CMK (cell line): ENCODE measurements around the gene TENM4.
A peak's percentile ranks its signal among the peaks of the same experiment; 100 is the strongest.
"Not testable (repeated sequence)": the region's sequence is repeated elsewhere in the genome, so short reads cannot be mapped to it uniquely, and the experiment has no call there.

Source experiments
- DNase-seq: peaks from one replicate; pipeline ENCODE4 v3.0.0-alpha.2; 2010; ENCODE audit warnings: low read depth

Gene TENM4

DNA sequence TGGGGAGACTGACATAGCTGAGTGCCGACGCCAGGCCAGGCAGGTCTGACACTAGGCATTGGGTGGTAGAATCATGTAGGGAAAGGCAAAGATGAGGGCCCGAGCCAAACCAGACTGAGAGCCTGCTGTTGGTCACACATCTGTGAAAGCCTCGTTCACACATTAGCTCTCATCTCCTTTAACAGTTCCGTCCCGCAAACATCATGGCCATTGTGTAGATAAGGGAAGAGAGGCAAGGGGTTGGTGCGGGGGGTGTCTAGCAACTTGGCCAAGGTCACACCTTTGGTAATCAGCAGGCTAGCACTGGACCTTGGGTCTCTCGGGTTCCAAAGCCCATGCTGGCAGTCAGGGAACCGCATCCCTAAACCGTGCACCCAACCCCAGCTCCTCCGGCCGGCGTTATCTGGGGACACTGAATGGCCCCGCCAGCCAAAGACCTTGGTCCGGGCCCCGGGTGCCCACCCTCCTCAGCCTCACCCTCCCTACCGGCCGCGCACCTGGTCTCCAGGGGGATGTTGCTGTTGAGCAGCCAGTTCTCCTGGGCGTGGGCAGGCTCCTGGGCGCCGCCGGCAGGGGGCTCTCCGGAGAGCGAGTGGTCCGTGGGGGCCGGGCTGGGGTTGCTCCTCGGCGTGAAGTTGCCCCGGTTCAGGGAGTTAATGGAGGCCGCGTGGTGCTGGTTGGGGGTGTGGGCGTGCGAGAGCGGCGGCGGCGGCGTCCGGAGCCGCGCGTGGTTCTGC, 537.9 kb downstream of the TENM4 start:
- DNase-seq: no peak

DNA sequence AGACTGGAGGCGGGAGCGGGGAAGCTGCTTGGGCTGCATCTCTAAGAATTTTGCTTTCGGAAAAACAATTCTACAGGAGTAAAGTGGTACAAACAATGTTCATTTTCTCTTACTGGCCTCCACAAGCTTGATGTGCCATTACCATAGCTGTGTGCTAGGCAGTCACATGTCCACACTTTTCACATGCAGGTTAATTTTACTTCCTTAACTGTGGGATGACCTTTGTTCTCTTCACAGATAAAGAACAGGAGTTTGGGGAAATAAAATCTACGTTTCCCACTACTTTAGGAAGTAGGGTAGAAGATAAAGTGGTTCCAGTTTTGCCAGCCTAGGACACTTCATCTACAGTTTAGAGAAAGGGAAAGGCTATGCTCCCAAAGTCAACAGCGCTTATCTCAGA, 539.0 kb downstream of the TENM4 start:
- DNase-seq: no peak

DNA sequence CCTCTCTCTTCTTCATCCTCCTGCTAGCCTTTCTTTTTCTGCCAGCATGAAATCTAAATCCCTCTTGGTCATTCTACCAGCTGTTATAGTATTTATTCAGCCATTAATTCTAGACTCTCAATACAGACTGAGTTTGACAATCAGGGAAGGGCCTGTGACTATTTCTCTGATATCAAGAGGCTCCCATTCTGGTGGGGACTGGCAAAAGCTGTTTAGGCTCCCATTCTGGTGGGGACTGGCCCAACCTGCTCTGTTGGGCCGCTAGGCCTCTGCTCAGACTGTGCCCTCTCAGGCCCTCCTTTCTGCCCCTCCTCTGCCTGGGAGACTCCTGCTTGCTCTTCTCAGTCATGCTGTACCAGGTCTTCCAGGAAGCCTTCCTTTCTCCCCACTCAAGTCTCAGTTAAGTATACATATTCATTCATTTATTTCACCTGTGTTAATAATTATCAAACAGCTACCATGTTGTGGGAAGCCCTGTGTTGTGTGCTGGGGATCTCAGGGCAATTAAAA, 542.5 kb downstream of the TENM4 start:
- no peak for DNase-seq

DNA sequence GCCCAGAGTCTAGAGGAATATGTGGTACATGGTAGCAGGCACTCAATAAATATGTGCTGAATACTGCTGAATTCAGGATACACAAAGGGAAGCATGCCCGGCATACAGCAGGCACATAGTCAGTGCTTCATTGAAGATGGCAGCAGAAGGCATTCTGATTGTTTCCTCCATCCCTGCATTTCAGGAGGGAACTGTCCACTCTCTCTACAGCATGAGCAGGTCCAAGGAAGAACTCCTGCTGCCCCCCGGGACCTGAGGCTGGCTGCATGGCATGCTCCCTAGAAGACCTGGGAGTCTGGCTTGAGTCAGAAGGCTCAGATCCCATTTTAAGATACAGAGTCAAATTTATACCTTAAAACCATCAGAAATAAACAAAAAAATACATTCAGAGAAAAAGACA, 546.8 kb downstream of the TENM4 start:
- no peak for DNase-seq

DNA sequence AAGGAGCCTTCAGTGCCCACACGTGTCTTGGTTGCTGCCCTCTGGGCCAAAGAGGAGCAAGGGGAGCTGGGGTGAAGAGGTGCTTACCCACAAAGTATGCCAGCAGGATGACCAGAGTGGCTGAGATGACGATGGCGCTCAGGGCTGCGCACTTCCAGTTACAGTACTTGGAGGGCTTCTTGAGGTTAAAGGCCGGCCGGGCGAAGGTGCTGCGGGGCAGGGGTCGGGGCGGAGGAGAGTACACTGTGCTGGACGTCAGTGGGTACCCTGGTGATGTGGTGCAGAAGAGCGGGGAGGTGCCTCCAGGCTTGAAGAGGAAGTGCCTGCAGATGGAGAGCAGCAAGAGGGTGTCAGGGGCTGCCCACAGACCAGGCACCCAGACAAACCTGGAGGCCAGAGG, 551.1 kb downstream of the TENM4 start:
- DNase-seq: no peak

DNA sequence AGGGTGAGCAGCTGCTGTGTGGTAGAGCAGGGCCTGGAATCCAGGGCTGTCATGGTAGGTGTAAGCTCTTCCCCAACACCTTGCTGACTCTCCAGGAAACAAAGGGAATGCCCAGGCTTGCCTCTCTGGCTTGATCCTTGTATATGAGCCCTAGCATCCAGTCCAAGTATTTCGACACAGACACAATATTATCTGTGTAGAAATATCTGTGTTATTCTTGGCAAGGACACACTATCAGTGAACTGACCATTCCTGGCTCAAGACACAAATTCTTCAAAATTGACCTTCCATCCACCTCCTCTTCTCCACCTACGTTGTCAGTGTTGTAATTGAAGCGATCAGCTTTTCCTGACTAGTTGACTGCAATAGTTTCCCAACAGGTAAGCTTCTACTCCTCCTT, 554.2 kb downstream of the TENM4 start:
- no peak for DNase-seq

DNA sequence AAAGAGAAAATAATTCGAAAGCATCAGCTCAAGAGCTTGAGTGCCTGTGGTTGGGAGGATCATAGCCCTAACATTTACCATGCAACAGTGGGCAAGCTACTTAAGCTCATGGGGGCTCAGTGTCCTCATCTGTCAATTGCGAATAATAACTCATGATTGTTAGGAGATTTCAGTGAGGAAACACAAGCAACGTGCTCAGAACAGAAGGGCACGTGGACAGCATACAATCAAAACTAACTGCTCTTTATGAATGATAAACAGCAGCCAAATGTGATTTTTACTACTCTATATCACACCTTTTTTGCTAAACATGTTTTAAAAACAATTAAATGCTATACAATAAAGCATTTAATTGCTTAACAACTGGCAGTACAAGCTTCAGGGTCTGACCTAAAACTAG, 556.1 kb downstream of the TENM4 start:
- DNase-seq: no peak

DNA sequence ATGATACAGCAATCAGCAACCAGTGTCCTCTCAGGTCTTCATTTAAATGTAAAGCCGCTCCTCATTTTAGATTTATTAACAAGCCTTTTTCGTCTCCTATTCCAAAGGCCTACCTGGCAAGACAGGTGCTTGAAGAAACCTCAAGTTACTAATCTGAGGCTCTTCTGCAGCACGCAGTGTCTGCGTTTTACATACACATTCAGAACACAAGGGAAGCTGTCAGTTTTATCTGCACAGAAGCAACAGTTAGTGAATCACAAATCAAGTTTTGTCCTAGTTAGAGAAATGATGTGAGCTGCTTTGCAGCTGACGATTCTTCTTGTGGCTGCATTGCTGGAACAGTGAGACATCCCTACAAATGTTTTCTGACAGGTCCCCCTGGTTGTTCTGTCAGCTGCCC, 557.3 kb downstream of the TENM4 start:
- no peak for DNase-seq

DNA sequence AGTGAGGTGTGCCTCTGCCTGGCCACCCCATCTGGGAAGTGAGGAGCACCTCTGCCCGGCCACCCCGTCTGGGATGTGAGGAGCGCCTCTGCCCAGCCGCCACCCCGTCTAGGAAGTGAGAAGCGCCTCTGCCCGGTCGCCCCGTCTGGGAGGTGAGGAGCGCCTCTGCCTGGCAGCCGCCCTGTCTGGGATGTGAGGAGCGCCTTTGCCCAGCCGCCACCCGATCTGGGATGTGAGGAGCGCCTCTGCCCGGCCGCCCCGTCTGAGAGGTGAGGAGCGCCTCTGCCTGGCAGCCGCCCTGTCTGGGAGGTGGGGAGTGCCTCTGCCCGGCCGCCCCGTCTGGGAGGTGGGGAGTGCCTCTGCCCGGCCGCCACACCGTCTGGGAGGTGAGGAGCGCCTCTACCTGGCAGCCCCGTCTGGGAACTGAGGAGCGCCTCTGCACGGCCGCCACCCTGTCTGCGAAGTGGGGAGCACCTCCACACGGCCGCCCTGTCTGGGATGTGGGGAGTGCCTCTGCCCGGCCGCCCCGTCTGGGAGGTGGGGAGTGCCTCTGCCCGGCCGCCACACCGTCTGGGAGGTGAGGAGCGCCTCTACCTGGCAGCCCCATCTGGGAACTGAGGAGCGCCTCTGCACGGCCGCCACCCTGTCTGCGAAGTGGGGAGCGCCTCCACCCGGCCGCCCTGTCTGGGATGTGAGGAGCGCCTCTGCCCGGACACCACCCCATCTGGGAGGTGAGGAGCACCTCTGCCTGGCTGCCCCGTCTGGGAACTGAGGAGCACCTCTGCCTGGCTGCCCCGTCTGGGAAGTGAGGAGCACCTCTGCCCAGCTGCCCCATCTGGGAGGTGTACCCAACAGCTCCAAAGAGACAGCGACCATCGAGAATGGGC, 561.5 kb downstream of the TENM4 start:
- not testable (repeated sequence) for DNase-seq

DNA sequence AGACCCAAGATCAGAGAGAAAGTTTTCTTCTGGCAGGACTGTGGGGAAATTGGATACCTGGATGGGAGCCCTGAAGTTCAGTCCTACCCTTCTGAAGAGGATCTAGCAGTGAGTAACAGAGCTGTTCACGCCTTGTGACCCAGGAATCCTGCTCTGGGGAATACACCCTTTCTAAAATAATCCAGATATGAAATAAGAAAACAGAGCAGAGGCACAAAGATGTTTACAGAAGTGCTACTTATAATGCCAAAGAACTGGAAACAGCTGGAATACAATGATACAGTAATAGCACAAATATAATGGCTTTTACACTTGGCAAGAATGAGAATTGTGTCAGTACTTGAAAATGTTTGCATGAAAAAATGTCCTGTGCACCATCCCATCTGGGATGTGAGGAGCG, 562.2 kb downstream of the TENM4 start:
- no peak for DNase-seq

DNA sequence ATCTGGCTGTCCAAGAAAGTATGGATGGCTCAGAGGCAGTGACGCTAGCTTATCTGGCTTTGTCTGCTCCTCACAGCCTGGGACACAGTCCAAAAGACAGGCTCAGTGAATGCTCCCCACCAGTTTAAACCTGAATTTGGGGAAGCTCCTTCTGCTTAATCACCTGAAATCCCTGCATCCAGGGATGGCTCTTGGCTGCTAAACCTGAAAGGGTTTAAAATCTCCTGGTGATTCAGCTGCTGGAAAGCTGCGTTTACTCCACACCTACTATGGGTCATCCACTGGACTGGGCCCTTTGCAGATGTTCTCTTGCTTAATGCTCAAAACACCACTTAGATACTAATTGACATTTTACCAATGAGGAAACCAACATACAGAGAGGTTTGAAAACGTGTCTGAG, 564.2 kb downstream of the TENM4 start:
- no peak for DNase-seq

DNA sequence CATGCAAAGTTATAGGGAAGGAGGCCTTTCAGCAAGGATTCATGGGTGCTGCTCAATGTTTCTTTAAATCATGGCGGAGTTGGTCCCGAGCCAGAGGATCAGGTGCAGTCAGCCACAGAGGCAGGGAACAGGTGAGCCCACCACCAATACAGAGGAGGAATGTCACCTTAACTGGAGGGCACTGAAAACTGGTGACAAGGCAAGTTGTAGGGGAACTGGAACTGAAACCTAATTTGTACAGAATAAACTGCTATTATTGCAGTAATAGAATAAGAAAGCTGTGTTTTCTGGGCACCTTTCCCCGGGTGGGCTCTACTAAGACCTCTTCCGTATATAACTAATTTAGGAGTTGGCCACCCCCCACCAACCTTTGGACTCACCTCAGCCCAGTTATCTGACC, 570.2 kb downstream of the TENM4 start:
- DNase-seq: no peak

DNA sequence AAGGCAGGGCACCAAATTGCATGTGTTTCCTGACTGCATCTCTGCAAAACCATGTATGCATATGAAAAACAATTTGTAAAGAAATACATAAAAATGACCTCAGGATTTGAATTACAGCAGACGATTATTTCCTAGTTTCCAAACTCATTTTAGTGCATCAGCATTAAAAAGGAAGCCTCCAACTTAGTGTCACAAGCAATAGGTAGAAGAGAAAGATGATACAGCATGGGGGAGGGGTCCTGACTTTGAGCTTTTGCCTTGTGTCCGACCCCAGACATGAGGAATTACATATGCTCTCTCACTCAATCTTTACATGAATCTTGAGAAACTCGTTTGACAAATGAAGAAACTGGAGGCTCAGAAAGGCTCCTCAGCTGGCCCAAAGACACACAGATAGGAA, 571.5 kb downstream of the TENM4 start:
- DNase-seq: no peak

DNA sequence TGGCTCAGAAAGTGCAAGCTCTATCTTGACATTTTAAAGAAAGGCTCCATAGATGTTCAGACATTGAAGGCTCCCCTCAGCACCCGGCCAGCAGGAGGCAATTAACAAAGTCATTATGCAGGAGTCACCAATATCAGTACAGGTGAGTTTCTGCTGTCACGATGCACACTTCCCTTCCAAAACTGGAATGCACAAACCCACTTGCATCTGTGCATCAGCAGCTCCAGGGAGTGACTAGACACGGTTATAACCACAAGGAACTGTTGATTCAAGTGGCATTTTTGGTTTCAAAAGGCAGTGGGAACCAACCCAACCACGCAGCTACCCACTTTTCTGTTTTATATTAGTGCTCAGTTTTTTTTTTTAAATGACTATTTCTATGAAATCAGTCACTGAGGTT, 572.3 kb downstream of the TENM4 start:
- no peak for DNase-seq

DNA sequence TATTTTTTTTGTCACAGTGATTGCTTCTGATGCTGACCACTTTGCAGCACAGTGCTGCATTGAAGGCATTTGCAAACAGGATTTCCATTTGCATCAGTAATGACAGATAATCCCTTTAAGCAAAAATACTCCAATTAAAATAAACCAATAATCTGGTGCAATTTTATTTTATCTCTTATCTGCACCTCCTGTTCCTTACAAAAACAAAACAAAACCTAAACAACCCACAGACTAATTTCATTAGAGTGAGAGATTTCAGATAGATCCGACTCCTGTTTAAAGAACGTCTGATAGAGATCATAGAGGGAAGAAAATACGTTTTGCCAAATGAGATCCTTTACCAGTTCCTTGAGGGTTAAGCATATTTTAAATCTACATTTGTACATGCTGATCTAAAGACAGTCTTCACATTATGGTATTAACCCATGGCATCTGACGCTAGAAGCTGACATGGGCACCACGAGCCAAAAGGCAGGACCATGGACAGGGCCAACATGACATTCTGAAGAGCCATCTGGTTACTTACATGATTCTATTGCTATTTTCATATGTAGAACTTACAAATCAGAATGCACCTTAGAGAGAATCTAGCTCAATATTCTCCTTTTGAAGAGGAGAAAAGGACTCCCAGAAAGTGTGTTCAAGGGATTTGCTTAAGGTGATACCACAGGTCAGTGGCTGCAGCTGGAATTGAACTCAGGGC, 580.0 kb downstream of the TENM4 start:
- peak; percentile 2 for DNase-seq

DNA sequence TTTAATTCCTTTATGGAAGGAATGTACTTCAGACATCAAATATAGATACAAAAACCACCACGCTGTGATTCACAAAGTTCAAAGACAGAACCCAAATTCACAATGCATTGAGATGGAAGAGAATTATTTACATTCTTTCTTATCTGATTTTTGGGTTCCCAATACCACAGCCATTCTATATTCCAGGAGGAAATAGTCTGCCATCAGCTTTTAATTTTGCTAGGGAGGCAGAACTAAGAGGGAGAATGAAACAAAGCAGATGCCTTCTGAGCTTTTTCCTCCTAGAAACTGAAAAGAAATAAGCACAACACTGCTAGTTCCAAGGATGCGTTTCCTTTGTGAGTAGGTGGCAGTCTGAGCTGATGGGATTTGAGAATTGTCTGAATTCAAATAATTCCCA, 583.1 kb downstream of the TENM4 start:
- DNase-seq: no peak

DNA sequence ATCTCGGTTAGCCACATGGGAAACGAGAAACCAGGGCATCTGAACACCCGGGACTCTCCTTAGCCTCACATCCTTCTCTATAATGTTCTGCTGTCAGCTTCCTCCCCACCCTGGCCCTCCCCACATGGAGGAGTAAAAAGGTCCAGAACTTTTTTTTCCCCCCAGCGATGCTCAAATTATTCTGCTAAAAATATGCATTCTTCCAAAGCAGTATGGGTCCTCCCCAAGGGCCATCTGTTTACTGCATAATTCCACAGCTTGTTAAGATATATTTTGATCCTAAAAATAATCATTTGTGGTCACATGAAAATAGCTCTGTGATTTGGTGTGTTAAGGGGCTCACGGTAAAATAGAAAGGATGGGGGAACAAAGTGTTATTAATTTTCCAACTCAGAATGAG, 584.6 kb downstream of the TENM4 start:
- no peak for DNase-seq

DNA sequence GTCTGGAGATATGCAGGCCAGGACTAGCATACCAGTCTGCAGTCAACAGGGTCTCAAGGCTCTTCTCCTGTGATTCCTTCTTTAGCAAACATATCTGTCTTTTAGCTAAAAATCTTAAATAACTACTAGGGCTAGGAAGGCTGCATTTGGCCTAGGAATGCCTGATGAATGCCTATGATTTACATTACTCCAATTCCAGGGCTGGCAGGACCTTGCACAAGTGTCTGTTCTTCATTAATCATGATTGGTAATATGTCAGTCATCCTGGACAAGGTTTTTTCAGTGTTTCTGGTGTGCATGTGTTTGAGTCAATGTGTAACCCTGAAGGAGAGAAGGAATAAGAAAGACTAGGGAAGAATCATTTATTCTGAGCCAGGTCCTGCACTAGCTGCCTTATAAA, 585.7 kb downstream of the TENM4 start:
- no peak for DNase-seq

DNA sequence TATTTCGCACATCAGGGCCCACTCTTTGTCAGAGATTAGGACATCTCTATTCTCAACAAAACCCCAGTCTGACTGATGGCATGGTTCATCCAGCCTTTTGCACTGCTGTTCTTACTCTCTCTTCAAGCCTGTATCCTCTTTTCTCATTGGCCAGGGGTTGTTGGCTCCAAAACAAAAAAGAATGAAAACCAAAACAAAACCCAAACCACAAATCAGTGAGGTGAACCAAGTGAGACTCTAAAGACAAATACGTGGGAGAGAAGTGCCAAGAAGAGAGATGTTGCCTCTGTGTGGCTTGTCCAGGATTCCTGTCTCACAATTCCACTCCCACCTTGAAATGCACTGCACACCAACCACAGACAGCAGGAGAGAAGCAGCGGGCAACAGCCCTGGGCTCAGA, 587.3 kb downstream of the TENM4 start:
- no peak for DNase-seq

DNA sequence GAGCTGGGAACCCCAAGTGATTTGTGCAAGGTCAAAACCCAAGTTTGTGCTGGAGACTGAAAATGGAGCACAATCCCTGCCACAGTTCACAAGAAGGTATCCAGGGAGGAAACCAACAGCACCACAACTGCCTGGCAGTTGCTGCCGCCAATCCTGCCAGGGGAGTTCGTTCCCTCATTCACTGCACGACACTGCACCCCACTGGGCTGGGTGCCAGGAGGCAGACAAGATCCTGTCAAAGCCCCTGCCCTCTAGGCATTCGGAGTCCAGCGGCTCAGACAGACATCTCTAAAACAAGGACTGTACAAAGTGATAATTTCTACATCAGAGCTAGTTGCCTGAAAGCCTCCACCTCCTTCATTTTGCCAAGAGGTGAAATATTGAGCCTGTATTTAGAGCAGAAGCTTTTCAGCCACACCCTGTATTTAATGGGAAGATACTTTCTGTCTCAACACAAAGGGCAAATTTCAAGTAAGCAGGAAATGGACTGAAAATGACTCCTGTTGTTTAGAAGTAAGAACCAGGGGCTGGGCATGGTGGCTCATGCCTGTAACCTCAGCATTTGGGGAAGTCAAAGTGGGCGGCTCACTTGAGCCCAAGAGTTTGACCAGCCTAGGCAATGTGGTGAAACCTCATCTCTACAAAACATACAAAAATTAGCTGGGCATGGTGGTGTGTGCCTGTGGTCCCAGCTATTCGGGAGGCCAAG, 588.8 kb downstream of the TENM4 start:
- no peak for DNase-seq

DNA sequence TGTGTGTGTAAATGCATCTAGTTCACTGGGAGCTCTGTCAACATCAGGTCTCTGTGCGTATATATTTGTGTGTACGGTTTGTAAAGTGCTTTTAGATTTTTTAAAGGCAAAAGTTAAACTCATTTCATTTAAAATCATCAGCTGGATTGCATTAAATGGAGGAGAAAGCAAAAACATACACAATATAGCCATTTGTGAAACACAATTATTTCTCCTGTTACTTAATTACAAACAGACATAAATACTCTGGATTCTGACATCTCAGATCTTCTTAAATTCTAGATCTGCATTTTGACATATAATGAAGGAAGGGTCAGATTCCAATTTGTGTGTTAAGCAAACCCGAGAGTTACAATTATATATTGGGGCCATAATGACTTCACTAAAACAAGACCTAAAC, 590.8 kb downstream of the TENM4 start:
- no peak for DNase-seq

DNA sequence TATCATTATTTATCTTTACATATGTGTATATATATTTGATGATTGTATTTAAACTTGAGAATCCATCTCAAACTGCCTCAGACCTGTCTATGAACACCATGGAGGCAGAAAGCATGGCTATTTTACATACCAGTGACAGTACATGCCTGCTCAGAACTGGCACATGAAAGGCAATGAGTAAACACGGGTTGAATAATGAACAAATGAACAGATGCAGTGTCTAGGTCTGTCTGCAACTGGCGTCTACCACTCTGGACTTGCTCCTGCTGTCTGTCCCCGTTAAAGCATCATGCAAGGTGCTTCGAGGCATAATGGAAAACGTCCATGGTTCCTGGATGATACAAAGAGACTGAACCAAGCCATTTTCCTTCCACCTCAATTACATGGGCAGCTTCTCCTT, 594.6 kb downstream of the TENM4 start:
- DNase-seq: no peak
